Activated CD4-positive, alpha-beta T cell treated with anti-CD3 and anti-CD28 coated beads, Interleukin-2, amount 50 U/mL, for 4 hours (primary cell): ENCODE data around the gene THBS3.
A peak's percentile ranks its signal among the peaks of the same experiment; 100 is the strongest.

Experiments
- DNase-seq, 2 experiments: peaks; one replicate each; pipeline ENCODE4 v3.0.0-alpha.2; 2020

Gene THBS3

DNA sequence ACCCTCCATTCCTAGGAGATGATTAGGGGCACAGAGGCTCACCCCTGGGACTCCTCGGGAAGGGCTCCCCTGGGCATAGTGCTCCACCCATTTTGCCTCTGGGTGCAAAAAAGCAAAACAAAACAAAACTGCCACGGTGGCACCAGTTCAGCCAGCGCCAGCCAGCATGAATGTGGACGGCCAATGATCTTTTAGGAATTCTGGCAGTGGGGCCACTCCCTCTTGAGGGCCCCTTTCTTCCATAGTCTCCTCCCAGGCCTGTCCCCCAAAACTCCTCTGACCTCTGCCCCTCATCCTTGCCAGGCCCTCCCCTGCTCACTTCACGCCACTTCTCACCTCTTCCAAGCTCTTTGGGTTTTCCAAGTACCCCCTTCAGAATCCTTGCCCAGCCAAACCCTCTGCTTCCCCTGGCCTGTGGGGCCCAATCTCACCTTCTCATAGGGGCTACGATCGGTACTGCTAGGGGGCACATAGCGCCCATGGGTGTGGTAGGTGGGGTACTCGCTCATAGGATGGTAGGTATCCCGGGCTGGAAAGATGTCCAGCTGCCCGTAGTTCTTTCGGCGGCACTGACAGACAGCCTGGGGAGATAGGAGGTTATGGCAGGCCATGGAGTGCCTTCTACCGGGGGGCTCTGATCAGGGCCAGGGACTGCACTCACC lies 20.8 kb downstream of the THBS3 start:
- no peak for DNase-seq

DNA sequence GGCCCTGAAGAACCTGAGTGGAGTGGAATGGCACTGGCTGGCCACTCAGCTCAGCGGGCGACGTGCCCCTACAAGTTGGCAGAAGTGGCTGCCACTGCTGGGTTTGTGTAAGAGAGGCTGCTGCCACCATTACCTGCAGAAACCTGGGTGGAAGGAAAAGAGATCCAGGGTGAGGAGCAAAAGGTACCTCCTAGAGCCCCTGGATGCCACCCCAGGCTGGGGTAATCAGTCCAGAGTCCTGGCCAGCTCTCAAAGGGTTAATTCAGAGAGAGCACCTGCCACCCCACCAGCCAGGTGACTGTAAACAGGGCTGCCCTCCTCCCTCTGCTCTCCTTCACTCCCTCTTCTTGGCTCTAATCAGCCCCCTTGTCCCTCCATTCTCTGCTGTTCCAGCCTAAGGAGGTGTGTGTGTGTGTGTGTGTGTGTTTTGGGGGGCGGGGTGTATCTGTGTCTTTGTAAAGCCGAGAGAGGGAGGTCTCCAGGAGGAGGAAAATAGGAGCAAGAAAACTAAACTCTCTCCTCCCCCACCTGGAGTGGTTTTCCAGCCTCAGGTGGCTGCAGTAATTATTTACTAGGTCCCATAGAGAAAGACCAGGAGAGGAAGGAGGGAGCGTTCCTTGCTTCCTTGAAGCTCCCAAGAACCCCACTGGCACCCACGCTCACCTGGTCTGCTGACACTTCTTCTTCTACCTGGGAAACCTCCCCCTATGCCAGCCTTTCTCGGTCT lies 21.5 kb downstream of the THBS3 start:
- no peak for DNase-seq

DNA sequence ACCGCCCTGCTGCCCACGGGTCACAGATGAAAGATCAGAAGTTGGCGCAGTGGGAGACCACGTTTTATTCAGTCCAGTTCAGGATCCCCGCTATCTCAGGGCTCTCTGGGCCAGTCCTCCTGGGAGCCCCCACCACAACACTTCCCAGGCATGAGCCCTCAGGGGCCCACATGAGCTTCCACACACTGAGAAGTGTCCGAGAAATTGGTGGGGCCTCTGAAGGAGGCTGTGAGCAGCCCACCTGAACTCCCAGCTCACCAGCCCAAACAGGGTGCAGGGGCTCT lies 22.0 kb downstream of the THBS3 start:
- DNase-seq: no peak

DNA sequence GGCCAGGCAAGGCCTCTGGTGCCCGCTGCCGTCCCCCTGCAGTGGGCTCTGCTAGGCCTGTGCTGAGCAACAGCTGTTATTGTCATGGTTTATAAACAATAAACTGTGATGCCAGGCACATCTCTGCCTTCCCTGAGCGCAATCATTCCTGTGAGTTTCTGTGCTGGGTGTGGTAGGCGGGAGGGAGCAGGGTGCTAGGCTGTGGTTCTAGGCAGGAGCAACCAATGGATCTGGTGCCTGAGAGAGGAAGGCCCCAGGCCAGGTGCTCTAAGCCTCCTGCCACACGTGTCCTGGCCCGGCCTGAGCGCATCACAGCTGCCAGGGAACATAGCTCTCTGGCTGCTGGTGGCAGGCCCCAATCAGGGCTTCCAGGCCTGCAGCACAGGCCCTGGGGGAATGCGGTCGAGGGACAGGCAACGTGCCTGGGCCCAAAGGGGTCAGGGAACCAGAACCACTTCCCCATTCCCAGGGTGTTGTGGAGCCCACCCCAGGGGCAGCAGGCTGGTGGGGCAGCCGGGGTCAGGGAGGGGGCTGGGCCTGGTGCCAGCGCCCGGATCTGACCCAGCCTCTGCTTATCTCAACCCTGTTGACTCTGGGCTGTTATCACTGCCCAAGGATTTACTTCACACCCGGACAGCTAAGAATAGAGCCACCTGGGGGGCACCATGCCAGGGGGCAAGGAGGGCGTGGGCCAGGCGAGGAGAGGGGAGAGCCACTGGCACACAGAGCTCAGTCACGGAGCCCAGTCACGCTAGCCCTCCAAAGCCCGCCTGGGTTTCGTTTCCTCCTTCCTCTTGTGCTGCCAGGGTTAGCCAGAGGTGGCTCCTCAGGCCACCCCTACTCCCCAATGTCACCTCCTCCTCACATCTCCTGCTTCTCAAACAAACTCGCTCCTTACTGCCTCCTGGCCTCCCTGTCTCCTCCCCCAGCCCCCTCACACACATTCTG lies 22.6 kb downstream of the THBS3 start:
- DNase-seq: no peak

DNA sequence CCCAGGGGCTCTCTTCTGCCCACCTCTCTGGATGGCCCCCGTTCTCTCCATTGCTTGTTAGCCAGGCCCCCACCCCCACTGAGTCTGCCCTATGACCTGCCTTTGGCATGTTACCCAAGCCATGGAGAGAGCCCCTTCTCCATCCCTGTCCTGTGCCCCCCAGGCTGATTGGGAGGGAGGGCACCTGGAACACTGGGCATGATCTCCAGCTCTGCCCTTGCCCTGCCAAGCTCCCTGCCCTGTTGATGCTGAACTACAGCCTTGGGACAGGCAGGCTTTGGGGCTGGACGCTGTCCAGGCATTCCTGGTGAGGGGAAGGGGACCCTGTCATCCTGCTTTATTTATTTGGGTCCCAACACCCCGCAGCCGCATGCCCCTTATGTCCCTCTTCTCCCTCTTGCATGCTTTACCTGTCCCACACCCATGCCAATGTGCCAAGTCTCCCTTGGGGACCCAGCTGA lies 23.3 kb downstream of the THBS3 start:
- DNase-seq: no peak

DNA sequence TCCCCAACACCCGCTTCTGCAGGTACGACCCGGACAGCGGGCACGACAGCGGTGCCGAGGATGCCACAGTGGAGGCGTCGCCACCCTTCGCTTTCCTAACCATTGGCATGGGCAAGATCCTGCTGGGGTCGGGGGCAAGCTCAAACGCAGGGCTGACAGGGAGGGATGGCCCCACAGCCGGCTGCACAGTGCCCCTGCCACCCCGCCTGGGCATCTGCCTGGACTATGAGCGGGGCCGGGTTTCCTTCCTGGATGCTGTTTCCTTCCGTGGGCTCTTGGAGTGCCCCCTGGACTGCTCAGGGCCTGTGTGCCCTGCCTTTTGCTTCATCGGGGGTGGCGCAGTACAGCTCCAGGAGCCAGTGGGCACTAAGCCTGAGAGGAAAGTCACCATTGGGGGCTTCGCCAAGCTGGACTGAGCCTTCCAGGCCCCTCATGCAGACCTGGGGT lies 23.9 kb downstream of the THBS3 start:
- no peak for DNase-seq

DNA sequence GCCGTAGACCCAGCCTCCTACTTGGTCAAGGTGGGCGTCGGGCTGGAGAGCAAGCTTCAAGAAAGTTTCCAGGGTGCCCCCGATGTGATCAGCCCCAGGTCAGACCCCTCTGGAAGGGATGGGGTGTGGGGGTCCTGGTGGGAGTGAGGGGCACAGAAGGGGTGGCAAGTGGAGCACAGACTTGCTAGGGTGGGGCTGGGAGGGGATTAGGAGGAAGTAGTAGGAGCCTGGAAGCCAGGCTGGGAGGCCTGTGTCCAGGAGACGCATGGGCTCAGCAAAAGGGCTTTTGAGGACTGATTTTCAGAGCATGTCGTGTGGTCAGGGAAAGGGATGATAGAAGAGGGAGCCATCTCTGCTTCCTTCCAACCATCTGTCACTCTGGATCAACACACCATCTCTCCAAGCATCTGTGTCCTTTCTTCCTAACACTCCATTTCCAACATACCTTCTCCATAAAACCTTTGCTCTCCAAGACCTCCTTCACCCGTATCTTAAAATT lies 25.6 kb downstream of the THBS3 start:
- DNase-seq: no peak

DNA sequence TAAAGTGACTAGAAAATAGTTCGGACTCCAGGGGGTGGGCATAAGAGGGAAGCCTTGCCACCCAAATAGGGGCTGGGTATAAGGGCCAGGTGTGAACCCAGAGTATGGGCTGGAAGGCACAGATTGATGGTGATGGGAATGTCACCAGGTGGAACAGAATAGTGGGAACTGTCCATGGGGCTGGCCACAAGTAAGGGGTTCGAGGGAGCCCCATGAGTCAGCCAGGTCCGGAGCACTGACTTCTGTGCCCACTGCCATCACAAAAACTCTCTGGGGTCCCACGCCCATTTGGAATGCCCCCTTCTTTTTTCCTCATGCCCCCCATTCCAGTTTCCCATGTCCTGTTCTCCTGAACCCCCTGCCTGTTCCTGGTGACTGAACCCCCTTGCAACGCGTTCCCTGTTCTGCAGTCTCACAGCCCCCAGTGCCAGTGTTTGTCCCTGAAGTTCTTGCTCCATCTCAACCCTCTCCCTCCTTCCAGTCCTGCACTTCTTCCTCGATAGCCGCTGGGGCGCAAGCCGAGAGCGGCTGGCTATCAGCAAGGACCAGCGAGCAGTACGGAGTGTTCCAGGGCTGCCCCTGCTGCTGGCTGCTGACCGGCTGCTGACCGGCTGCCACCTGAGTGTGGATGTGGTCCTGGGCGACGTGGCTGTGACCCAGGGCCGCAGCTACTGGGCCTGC lies 26.2 kb downstream of the THBS3 start:
- no peak for DNase-seq

DNA sequence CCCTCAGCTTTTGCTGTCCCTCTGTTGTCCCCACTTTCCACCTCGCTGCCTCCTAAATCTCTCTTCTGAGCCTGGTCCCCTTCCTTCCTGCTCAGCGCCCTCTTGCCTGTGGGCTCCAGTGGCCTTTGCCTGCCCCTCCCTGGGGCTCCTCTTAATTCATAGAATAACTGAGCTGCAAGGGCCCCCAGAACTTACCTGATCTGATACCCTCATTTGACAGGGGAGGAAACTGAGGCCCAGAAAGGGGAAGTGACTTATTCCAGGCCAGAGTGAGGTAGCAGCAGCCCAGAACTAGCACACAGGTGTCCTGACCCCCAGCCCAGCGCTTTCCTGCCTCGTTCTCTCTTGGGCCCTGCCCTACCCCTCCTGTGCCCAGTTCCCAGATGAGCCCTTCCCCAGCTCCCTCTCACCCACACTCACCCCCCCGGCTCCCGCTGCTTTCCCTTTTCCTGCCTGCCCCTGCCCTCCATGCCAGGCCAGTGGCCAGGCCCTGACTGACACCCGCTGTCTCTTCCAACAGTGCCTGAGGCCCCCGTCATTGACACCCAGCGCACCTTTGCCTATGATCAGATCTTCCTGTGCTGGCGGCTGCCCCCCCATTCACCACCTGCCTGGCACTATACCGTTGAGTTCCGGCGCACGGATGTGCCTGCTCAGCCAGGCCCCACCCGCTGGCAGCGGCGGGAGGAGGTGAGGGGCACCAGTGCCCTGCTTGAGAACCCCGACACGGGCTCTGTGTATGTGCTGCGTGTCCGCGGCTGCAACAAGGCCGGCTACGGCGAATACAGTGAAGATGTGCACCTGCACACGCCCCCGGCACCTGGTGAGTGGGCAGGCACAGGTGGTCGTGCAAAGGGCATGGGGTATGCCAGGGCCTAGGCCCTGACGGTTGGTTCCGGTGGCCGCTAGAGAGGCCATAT lies 28.3 kb downstream of the THBS3 start:
- DNase-seq: no peak

DNA sequence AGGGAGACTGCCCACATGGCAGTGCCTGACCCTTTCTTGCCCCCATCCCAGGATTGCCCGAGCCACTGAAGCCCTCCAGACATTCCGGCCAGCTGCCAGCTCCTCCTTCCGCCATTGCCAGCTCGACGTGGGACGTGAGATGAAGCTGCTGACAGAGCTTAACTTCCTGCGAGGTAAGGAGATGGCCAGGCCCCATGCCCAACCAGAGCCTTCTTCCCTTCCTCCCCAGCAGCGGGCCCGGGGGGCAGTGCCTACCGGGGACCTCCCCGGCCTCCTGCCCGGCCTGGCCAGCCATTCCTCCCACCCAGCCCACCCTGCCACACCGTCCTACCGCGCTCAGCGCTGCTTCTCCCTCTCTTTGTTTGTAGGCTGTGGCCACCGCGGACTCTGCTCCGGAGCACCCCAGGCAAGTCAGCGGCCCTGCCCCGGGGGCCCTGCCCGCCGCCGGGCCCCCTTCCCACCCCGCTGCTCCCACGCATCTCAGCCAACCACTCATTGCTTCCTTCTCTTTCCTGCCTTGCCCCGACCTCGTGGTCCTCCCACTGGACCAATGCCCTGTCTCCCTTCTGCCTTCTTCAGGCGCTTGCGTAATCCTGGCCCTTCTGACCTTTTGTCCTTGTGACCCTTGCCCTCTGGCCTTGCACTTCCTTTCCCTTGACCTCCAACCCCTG lies 29.1 kb downstream of the THBS3 start:
- DNase-seq: no peak

DNA sequence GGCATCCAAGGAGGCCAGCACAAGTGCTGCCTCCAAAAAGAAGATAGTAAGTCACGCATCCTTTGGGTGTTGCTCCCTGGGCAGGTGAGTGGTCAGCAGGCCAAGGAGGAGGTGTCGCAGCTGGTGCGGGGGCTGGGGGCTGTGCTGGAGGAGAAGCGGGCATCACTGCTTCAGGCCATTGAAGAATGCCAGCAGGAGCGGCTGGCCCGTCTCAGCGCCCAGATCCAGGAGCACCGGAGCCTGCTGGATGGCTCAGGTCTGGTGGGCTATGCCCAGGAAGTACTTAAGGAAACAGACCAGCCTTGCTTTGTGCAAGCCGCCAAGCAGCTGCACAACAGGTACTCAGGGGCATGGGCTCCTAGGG lies 29.8 kb downstream of the THBS3 start:
- no peak for DNase-seq

DNA sequence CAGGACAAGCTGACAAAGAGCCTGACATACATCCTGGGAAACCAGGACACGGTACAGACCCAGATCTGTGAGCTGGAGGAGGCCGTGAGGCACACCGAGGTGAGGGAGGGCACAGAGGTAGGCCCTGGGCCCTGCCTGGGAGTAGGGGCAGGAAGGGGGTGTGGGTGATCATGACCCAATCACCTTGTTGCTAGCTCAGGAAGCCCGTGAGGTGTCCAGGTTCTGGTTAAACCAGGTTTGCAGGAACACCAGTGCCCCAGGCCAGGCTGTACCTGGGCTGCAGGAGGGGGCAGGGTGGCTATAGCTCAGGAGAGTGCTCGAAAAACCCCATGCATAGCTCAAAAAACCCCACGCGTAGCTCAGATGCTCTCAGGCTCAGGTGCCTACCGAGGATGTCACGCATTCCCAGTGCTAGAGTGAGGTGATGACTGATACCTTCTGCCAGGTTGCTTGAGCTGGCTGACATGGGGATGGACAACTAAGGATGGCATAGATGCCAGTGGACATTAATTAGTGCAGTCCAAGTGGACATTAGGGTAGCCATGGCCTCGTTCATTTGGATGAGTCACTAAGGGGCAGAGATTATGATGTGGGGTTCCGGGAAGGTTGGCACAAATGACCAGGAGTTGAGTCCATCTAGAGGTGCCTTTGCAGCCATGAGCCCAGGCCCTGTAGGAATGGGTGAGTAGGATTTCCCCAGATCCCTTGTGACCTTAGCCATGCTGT lies 30.3 kb downstream of the THBS3 start:
- DNase-seq: no peak

DNA sequence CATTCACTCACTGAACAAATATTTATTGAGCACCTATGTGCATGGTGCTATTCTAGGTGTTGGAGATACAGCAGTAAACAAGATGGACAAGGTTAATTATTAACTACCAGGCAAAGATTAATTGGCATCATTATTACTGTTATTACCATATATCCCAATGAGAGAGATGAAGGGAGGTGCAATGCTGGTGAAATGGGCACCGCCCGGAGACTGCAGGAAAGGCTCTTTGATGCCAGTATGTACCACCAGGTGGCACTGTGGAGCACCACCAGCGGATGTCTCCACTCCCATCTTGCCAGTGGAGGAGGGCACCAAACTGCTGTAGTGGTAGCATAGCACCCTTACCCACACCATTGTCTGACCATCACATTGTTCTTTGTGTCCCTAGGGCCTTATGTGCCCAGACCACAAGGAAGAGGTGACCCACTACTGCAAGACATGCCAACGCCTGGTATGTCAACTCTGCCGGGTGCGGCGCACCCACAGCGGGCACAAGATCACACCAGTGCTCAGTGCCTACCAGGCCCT lies 31.1 kb downstream of the THBS3 start:
- peak; percentile 81 to 83 for DNase-seq

DNA sequence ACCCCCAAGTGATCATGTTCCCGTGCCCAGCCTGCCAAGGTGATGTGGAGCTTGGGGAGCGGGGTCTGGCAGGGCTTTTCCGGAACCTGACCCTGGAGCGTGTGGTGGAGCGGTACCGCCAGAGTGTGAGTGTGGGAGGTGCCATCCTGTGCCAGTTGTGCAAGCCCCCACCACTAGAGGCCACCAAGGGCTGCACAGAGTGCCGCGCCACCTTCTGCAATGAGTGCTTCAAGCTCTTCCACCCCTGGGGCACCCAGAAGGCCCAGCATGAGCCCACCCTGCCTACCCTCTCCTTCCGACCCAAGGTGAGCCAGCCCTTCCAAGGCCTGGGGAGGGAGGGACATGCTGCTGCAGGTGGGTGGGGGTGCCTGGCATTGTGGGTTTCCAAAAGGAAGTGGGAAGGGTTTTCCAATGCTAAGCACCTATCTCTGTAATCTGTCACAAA lies 31.7 kb downstream of the THBS3 start:
- no peak for DNase-seq

DNA sequence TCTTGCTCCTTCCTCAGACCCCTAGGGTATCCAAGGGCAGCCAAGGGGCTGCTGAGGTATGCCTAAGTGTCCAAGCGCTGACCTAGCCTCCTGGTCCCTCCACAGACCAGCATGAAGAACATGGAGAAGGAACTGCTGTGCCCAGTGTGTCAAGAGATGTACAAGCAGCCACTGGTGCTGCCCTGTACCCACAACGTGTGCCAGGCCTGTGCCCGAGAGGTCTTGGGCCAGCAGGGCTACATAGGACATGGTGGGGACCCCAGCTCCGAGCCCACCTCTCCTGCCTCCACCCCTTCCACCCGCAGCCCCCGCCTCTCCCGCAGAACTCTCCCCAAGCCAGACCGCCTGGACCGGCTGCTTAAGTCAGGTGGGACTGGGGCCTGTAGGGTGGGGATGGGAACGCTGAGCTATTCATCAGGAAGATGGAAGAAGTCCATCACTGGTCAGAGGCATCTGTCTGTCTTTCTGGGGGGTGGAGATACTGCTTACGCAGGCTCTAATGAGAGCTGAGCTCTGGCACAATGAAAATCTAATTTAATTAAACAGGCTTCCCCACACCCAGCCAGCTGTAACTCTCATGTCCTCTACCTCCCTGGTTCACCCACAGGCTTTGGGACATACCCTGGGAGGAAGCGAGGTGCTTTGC lies 32.3 kb downstream of the THBS3 start:
- no peak for DNase-seq

DNA sequence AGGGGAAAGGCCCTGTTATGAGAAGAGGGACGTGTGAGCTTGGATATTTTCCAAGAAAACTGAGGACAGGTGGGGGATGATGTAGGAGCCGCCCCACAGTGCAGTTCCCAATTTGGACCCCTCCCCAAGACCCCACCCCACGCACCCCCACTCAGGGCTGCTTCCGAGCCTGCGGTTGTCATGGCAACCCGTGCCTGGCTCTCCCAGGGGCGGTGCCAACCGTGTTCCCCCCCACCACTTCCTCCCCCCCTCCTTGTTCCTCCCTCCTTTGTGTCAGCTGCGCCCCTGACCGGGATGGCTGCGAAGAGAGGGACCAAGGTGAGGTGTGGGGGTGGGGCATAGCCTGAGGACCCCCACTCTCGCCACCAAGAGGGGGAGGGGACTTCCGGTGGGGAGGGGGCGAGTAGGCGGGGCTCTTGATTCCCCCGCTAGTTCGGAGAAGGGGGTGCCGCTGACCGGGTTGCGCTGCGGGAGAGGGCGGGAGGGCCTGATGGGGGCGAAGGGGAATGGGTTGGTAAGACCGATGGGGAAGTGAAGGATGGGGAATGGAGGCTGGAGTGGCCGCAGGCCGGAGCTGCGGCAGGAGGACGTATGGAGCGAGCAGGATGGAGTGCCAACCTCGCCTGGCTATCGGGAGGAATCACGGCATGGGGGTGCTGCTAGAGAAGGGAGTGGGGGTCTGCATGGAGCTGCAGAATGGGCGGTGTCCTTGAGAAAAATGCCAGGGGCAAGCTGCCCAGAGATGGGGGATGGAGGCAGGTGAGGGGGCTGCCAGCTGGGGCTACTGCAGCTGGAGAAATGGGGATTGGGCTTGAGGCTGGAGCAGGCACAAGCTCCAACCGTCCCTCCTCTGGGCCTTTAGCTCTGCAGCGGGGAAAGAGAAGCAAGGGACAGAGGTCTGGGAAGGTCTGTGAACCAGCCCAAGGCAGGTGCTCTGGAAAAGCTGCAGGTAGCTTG lies 33.1 kb downstream of the THBS3 start:
- DNase-seq: peak; percentile 38 to 45

DNA sequence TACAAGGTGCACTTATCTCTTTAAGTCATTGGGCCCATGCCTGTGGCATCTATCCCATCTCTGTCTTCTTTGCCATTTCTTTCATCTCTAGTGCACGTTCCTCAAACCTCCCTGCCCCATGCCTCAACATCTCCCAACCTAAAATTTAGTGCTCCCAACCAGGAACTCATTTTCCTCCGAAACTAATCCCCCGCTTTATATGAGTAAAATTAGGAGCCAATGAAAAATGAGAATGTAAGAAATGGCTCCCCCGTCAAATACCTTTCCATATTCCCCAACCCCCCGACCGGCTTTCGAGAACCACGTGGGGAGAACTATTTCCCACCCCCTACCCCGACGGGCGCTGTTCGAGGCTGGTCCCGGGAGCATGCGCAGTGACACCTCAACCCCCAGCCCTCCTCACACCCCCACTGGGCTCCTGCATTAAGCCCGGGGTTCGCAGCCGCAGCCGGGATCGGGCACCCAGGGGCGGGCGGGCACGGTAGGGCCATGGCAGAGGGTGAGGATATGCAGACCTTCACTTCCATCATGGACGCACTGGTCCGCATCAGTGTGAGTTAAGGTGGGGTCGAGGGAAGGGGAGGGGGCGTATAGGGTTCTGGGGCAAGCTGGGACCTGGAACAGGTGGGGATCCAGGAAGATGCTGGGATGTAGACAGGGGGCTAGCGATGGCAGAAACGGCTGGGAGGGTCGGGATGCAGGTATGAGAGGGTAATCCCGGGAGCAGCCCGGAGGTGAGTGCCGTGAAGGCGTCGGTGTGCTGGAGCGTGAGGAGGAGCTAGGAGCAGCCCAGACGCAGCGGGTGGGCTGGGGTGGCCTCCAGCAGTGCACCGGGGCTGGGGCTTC lies 34.0 kb downstream of the THBS3 start, which contains the start of gene TRIM46:
TSS of gene TRIM46 (plus strand) at position 372 of the 846 bp plus-strand sequence. CDS start at position 490, 118 bp downstream.
- DNase-seq: peak; percentile 63 to 72
